ENCODE data around the gene CDC73.

DNA sequence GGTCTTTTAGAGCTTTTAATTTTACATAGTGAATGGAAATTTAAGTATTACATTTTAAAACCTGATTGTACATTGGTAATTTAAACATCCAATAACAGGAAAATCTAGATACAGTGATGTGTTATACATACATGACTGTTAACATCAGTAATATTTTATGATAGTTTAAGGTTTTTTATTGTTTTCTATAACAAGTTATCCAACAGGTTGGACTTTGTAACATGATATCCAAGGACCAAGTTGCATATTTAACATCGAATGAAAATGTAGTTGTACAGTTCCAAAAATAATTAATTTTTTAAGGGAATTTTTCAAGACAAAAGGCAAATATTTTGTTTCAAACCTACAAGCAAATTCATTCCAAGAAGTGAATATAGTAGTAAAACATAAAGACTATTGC, 31.0 kb upstream of the CDC73 start:
- TF ChIP-seq, protein P1, sequence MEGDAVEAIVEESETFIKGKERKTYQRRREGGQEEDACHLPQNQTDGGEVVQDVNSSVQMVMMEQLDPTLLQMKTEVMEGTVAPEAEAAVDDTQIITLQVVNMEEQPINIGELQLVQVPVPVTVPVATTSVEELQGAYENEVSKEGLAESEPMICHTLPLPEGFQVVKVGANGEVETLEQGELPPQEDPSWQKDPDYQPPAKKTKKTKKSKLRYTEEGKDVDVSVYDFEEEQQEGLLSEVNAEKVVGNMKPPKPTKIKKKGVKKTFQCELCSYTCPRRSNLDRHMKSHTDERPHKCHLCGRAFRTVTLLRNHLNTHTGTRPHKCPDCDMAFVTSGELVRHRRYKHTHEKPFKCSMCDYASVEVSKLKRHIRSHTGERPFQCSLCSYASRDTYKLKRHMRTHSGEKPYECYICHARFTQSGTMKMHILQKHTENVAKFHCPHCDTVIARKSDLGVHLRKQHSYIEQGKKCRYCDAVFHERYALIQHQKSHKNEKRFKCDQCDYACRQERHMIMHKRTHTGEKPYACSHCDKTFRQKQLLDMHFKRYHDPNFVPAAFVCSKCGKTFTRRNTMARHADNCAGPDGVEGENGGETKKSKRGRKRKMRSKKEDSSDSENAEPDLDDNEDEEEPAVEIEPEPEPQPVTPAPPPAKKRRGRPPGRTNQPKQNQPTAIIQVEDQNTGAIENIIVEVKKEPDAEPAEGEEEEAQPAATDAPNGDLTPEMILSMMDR (IDR thresholded peaks at IDR 0.05), result no peak
- no peak for TF ChIP-seq POLR2A (IDR thresholded peaks at IDR 0.05)
